Thoracic aorta (tissue), 2 donors: ENCODE measurements around the gene CPB2. TPM values are rescaled to one million over a fixed set of nuclear protein-coding genes. Genes with fewer than 3 reads are reported as not detected.

ENCODE experiments used
- ATAC-seq: fragments of 150-250 bp; one replicate; pipeline ENCODE4 v1.8.0; 2017; ENCODE audit warnings: low read depth; ENCODE audit not compliant: insufficient number of reproducible peaks, low FRiP score
- DNase-seq: peaks from one replicate; pipeline ENCODE4 v3.0.0-alpha.2; 2020; ENCODE audit warnings: low spot score
- H3K27ac ChIP-seq, 2 donors: fragments of 200-600 bp; sonication (generic); 1 replicate in 1 of 2; 2 replicates in 1 of 2; pipeline ENCODE4 v1.5.1; 2016; ENCODE audit warnings: mild to moderate bottlenecking in 2 of 2, moderate library complexity in 2 of 2
- H3K27me3 ChIP-seq: fragments of 200-600 bp; sonication (generic); replicated peaks from 2 replicates; pipeline ENCODE4 v1.6.0; 2016; ENCODE audit warnings: mild to moderate bottlenecking; ENCODE audit not compliant: insufficient read depth
- H3K36me3 ChIP-seq: fragments of 200-600 bp; sonication (generic); one replicate; pipeline ENCODE4 v1.5.1; 2016
- H3K4me1 ChIP-seq, 2 donors: fragments of 200-600 bp; sonication (generic); 1 replicate in 1 of 2; 2 replicates in 1 of 2; pipeline versions ENCODE4 v1.5.1 to v1.6.0; 2016; ENCODE audit warnings: low read depth in 2 of 2, mild to moderate bottlenecking in 1 of 2; ENCODE audit not compliant: control insufficient read depth in 1 of 2
- H3K4me3 ChIP-seq: fragments of 200-600 bp; sonication (generic); 2 replicates; pipeline ENCODE4 v1.5.1; 2016; ENCODE audit warnings: mild to moderate bottlenecking
- H3K9me3 ChIP-seq: fragments of 200-600 bp; sonication (generic); 2 replicates; pipeline ENCODE4 v1.5.1; 2016
- CTCF ChIP-seq: fragments of 200-600 bp; sonication (generic); IDR thresholded peaks from one replicate; pipeline ENCODE4 v1.5.1; 2019; ENCODE audit warnings: antibody characterized with exemption
- total RNA-seq, 2 donors: library from RNA; depleted of rRNA; stranded (reverse); fragments of >200 nt; gene quantifications; one replicate each; pipeline versions ENCODE4 v1.1.0 to v1.2.3, GENCODE V29; 2016

Gene CPB2
- total RNA-seq, 2 donors from 2014 or later, result not detected

GRCh38 chr13:46097663-46098062 is 7.2 kb downstream of the CPB2 start:
- H3K9me3 ChIP-seq, result no peaks in the 10 kb centered on the region
- DNase-seq (no peak), ATAC-seq (no peak)
- TF ChIP-seq CTCF, result no peak
- no peaks in the 10 kb centered on the region for H3K36me3 ChIP-seq
- no peak overlapping the region for H3K4me3 ChIP-seq
- H3K4me1 ChIP-seq, result peaks cover 3 to 17% of the 10 kb centered on the region in 2 donors
- no peak overlapping the region for H3K27ac ChIP-seq
- no peaks in the 10 kb centered on the region for H3K27me3 ChIP-seq

GRCh38 chr13:46097015-46097414 is 7.8 kb downstream of the CPB2 start:
- TF ChIP-seq CTCF, result no peak
- DNase-seq (no peak), ATAC-seq (no peak)
- Histone ChIP-seq H3K4me3 (no peak overlapping the region), H3K36me3 (no peaks in the 10 kb centered on the region), H3K9me3 (no peaks in the 10 kb centered on the region), H3K27ac (no peak overlapping the region), H3K4me1 (peaks cover 0 to 11% of the 10 kb centered on the region in 2 donors), H3K27me3 (no peaks in the 10 kb centered on the region)

GRCh38 chr13:46094478-46094877 is 10.4 kb downstream of the CPB2 start:
- TF ChIP-seq CTCF, result no peak
- ATAC-seq (no peak), DNase-seq (no peak)
- Histone ChIP-seq H3K4me3 (no peak overlapping the region), H3K27me3 (no peaks in the 10 kb centered on the region), H3K4me1 (no peaks in the 10 kb centered on the region), H3K9me3 (no peaks in the 10 kb centered on the region), H3K27ac (no peak overlapping the region), H3K36me3 (no peaks in the 10 kb centered on the region)

GRCh38 chr13:46088821-46089562 is 15.8 kb downstream of the CPB2 start:
- no peaks in the 10 kb centered on the region for H3K4me1 ChIP-seq
- no peak for TF ChIP-seq CTCF
- no peaks in the 10 kb centered on the region for H3K36me3 ChIP-seq
- H3K27ac ChIP-seq, result no peak overlapping the region
- H3K9me3 ChIP-seq, result no peaks in the 10 kb centered on the region
- no peak overlapping the region for H3K4me3 ChIP-seq
- ATAC-seq, result no peak
- no peak for DNase-seq
- no peaks in the 10 kb centered on the region for H3K27me3 ChIP-seq

- ATAC-seq (no peak), DNase-seq (no peak)
- Histone ChIP-seq H3K4me3 (no peak overlapping the region), H3K36me3 (no peaks in the 10 kb centered on the region), H3K9me3 (no peaks in the 10 kb centered on the region), H3K27ac (no peak overlapping the region), H3K27me3 (no peaks in the 10 kb centered on the region), H3K4me1 (no peaks in the 10 kb centered on the region)
- no peak for TF ChIP-seq CTCF
Measured at GRCh38 chr13:46087481-46087880, 17.4 kb downstream of the CPB2 start.
